ENCODE data around the gene MORC1.

DNA sequence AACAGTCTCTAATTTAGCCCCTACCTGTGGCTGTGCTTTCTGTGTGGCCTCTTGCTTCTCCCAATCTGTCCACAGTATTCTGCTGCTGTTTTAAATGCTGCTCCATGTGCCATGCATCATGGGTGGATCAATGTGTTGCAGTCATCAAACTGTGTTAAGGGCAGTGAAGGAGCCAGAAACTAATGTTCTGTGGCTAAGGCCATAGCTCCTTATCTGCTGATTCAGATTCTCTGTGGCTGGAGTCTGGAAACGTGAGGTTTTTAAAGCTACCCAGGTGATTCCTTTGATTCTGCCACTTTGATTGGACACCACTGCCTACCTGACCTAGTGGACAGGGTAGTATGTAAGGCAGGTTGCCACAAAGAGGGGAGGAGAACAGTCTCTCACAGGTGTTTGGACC, 44.8 kb downstream of the MORC1 start:
- TF ChIP-seq POLR2A (IDR thresholded peaks at IDR 0.05) = no peak
- TF ChIP-seq, protein P1, sequence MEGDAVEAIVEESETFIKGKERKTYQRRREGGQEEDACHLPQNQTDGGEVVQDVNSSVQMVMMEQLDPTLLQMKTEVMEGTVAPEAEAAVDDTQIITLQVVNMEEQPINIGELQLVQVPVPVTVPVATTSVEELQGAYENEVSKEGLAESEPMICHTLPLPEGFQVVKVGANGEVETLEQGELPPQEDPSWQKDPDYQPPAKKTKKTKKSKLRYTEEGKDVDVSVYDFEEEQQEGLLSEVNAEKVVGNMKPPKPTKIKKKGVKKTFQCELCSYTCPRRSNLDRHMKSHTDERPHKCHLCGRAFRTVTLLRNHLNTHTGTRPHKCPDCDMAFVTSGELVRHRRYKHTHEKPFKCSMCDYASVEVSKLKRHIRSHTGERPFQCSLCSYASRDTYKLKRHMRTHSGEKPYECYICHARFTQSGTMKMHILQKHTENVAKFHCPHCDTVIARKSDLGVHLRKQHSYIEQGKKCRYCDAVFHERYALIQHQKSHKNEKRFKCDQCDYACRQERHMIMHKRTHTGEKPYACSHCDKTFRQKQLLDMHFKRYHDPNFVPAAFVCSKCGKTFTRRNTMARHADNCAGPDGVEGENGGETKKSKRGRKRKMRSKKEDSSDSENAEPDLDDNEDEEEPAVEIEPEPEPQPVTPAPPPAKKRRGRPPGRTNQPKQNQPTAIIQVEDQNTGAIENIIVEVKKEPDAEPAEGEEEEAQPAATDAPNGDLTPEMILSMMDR (IDR thresholded peaks at IDR 0.05) = no peak

All from adrenal gland (tissue), 5 donors.